Measurements from ENCODE around the gene DYDC2.
"Not testable (repeated sequence)": the region's sequence is repeated elsewhere in the genome, so short reads cannot be mapped to it uniquely, and the experiment has no call there.

Gene DYDC2

GRCh38 chr10:80414142-80414895 is 57.7 kb downstream of the DYDC2 start:
- no peak for DNase-seq

DNA sequence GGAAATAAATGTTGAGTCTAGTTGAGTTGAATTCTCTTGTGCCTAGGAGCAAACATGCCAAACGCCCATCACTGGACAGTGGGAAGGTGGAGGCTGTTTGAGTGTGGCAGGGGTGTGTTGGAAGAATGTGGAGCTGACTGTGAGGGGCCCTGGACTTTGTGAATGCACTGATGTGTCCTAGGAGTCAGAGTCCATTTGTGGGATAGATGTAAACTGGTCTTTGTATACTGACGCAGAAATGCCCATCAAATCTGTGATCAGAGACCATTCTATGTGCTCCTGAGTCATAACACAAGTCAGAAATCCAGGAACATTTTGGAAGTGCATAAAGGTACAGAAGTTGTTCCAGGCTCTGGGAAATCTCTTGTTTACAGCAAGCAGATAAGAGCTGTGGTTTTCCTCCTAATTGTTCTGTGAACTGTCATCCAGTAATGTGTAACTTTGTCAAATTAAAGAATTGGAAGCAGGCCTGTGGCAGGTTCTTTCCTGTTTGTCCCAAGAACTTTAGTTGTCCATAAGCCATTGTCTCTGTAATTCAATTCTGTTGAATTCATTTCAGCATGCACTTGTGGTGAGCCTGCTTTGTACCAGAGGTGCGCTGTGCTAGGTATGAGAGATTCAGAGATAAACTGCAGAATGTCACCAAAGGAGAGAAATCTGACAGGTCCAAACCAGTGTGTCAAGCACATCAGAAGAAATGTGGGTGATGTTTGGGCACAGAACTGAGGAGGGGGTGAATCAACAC is 59.3 kb downstream of the DYDC2 start:
- DNase-seq: no peak

DNA sequence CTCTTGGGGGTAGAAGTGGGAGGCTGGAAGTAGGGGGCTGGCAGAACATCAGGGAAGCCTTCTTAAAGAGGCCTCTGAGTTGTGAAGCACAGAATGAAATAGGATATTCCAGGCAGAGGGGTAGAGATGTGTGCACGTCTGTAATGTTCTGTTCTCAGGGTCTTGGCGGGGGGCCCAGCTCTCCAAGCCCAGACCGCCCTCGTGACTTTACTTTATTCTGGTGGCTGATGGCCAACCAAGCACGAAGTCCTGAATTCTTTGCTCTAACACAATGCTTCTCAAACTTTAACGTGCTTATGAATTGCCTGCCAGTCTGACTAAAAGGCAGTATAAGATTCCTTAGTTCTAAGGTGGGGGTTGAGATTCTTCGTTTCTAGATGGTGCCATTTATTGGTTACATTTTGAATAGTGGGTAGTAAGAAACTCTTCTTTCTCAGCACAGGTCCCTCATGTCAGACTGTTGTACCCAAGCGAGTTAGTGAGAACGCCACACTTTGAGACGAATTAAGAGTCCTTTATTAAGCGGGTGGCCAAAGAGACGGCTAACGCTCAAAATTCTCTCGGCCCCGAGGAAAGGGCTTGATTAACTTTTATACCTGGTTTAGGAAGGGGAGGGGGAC is 60.0 kb downstream of the DYDC2 start:
- DNase-seq: no peak

DNA sequence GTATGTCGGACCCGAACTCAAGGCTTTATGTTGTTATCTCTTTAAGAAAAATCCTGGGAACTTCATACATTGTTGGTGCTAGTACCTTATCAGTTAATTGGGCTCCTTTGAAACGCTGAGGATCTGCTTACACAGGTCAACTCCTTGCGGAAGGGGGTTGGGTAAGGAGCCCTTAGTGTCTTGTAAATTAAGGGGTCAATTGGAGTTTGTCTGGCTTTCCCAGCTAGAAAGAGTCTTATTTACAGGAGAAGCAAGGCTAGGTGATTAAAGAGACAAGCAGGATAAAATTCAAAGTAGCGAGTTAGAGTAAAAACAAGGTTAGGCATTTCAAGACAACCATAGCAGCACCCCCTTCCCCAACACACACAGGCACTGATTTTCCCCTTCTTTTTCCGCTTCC is 60.7 kb downstream of the DYDC2 start:
- DNase-seq: not testable (repeated sequence)

All from HCEC 1CT (cell line).